Stimulated activated CD4-positive, alpha-beta T cell treated with anti-CD3 and anti-CD28 coated beads, Interleukin-4, amount 100 ng/mL, for 4 hours (primary cell): ENCODE data around the gene POTEG.
"Not testable (repeated sequence)": the region's sequence is repeated elsewhere in the genome, so short reads cannot be mapped to it uniquely, and the experiment has no call there.

ENCODE experiments used
- DNase-seq, 2 experiments: peaks; one replicate each; pipeline ENCODE4 v3.0.0-alpha.2; 2020

The POTEG gene

DNA sequence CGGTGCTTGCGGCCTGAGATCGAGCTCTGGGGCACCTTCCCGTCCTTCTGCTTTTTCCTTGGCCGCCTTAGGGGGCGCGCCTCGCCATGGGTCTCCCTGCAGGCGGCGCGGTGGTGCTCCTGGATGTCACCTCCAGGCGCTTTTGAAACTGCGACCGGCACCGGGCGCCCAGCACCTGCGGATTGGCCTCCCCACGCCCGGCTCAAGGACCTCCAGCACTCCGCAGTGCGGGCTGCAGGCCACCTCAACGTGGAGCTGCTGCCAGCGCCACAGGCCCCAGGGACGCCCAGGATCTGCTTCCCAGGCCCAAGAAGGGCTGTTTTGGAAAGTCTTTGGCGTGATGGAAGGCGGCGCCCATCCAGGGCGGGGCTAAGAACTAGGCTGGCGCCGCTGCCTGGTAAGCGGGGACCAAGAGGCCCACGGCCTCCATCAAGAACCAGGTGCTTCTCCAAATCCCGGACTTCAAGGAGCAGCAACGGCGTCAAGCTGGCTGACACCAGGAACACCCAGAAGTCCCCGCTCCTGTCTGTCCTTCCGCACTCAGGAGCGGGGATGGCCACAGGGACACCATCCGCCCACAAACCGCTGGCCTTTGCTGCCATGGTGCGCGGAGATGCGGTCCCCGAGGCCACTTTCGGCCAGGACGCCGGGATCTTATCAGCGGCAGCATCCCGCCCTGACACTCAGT is 61.2 kb downstream of the POTEG start:
- not testable (repeated sequence) for DNase-seq

DNA sequence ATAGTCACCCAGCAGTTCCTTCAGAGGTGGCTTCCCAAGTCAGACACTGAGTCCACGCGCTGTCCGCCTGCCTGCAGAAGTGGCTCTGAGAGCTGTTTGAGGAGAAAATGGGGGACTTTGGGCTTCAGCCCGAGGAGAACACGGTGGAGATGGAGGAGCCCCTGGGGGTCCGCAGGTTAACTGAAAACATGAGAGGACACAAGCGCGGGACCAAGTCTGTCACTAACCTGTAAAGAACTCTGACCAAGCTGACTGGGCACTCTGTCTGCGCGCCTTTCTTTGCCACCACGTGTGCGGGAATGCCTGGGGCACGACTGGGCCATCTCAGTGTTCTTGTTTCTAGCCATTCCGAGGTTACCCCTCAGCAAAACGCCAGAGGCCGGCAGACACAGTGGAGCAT is 62.4 kb downstream of the POTEG start:
- not testable (repeated sequence) for DNase-seq

DNA sequence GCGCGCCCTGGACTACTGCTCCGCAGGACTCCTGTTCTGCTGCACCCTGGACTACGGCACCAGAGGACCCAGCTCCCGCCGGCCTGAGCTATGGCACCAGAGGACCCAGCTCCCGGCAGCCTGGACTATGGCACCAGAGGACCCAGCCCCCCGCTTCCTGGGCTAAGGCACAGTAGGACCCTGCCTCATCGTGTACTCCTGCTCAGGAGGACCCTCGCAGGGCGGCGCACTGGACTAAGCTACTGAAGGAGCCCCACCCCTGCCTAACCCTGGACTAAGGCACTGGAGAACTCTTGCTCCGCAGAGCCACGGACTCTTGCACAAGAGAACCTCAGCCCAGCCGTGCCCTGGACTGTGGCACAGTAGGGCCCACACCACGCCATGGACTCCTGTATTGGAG is 71.3 kb downstream of the POTEG start:
- DNase-seq = not testable (repeated sequence)

DNA sequence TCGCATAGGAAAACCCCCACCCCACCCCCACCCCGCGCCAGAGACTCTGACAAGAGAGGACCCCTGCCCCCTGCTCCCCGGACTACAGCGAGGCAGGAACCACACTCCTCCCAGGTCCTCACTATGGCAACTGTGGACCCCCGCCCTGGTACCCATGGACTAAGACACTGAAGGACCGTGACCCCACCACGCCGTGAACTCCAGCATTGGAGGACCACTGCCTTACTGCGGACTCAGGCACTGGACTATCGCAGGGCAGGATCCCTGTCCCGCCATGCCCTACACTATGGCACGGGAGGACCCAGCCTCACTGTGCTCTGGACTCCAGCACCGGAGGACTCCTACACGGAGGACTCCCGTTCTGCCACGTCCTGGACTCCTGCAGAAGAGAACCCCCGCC is 71.8 kb downstream of the POTEG start:
- DNase-seq = not testable (repeated sequence)

DNA sequence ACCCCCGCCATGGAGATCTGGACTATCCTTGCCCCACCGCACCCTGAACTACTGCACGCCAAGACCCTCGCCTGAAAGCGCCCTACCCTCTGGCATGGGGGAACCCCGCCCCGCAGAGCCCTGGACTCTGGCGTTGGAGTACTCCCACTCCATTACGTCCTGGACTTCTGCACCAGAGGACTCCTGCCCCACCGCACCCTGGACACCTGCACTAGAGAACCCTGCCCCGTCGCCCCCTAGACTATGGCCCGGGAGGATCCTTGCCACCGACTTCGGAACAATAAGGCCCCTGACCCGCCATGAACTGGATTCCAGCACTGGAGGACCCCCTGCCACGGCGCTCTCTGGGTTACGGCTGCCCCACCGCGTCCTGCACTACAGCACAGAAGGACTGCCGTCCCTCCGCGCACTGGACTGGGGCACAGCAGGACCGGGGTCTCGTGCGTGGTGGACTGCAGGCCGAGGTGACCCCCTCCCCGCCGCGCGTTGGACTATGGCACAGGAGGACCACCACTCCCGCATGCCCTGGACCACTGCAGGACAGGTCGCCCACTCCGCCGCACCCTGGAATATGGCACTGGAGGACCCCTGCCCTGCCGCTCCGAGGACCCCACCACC is 72.4 kb downstream of the POTEG start:
- not testable (repeated sequence) for DNase-seq

DNA sequence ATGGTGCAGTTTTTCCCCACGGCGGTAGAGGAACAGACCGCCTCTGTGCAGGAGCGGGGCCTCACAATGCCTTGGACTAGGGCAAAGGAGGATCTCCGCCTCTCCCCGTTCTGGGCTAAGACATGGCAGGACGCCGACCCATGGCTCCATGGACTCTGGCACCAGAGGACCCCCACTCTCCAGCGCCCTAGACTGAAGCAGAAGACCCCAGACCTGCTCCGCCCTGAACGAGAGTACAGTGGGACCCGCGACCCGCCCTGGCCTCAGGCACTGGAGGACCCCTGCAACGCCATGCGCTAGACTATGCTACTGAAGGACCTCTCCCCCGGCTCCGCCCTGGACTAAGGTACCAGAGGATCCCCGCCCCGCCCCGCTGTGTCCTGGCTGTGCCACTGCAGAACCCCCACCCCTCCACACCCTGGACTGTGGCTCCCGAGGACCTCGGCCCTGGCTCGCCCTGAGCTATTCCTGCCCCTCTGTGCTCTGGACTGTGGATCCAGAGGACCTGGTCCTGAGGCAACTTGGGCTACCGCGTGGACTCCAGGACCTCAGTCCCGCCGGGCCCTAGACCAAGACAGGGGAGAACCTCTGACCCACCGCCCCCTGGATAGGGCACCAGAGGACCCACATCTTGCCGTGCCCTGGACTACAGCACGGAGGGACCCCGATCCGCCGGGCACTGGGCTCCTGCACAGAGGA is 73.1 kb downstream of the POTEG start:
- not testable (repeated sequence) for DNase-seq
